ENCODE measurements around the gene NUDT4.

The NUDT4 gene
- total RNA-seq, result 13.1 to 35.4 (median 29.5) reads per million in 17 experiments

DNA sequence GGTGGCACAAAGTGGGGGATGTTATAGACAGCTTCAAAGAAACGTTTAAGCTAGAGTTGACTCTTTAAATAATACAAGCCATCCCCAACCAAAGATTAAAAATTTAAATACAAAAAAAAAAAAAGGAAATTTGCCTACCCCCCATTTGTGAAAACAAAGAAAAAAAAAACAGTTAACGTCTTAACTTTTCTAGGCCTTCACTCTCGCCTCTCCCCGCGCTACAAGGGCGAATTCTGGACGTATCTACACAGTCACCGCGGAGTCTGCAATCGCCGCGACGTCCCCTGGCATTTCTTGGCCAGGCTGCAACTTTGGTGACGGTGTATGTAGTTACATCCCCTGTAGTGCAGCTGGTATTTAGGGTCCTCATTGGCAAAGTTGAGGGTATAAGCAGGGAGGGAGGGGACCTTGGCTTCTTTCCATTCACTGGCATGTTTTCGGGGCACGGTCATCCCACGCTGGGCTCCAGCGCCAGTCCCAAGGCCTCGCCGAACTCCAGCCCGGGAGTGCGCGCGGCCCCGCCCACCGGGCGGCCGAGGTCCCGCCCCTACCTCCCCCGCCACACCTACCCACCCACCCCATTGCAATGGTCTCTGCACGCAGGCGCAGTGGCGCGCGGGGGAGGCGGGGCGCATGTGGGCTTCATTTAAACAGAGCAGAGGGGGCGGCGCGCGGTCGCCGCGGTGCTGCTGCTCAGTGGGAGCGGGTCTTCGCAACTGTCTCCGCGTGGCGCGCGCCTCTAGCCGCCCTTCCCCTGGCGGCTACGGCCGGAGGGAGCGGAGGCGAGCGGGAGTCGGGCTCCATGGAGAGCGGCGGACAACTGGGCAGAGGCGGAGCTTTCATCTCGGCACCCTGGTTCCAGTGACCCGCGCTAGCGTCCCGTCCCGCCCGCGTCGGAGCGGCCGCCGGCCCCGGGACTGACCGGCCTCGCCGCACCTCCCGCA, at the start of gene NUDT4:
Gene NUDT4 (plus strand): TSS at position 674 of the 944 bp plus-strand sequence. CDS start 398 bp downstream, outside the sequence.
- peak; percentile 89 to 98 (median 96) for DNase-seq

- no peak for DNase-seq
Measured at GRCh38 chr12:93333054-93333453, 44.7 kb upstream of the NUDT4 start.

DNA sequence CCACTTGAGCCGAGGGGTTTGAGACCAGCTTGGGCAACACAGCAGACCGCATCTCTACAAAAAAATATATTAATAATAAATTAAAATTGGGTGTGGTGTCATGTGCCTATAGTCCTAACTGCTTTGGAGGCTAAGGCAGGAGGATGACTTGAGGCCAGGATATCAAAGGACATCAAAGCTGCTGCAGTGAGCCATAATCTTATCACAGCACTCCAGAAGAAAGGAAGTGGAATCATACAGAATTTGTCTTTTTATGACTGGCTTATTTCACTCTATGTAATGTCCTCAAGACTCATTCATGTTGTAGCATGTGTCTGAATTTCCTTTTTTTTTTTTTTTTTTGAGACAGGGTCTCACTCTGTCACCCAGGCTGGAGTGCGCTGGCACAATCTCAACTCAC, 43.9 kb upstream of the NUDT4 start:
- no peak for DNase-seq

GRCh38 chr12:93335603-93336162, 42.0 kb upstream of the NUDT4 start:
- no peak for DNase-seq

DNA sequence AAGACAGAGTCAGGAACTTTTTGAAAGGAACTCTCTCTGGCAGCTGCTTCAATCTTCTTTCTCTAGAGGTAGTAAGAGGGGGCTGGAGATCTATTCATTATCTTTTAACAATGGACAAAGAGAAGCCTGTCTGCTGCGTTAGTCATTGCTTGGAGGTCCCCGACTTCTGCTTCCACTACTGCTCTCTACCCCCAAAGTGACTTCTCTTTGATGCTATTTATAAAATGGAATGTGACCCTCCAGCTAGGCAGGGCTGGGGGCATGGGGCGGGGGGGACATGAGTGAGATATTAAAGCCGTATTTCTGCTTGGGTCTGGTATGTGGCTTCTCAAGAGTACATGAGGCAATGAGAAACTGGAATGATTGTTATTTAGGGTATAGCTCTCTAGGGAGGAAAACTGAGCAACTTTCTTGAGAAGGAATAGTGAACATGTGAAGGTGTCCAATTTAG, 41.4 kb upstream of the NUDT4 start:
- DNase-seq, result peak in 1 of 4 experiments; percentile 4

GRCh38 chr12:93338598-93338997, 39.1 kb upstream of the NUDT4 start:
- DNase-seq, result no peak

DNA sequence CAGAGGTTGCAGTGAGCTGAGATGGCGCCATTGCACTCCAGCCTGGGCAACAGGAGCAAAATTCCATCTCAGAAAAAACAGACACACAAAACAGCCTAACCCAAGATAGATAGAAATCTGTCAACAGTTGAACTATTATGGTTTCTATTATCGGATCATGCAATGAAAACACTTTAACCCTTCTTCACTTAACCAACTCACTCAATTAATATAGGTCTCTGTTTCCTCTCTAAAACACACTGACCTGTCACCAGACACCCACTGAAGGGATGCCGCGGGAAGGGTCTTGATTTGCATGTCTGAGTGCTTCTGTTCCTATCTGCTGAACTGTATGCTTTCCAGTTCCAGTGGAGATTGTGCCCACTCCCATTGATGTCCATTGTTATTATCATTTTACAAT, 38.0 kb upstream of the NUDT4 start:
- DNase-seq, result no peak

DNA sequence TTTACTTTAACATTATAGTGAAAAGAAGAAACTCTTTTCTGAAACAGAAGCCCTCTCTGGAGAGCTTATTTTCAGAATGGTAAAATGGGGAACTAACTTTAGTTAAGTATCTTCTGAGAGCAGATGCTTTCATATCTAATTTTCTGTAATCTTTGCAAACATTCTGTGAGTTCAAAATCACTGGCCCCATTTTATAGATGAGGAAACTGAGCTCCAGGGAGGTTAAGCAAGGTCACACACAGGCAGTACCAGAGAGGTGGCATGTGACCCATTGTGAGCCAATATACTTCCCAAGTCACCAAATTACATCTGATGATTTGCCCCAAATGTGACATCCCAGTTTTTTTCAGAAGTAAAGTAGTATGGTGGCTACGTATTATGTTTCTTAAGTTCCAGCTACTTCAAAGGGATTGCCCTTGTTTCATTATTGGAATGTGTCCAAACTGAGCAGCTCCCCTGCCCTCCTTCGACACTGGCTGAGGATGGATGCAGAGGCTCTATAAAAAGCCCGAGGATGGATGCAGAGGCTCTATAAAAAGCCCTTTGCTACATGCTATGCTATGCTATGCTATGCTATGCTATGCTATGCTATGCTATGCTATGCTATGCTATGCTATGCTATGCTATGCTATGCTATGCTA, 36.2 kb upstream of the NUDT4 start:
- no peak for DNase-seq

DNA sequence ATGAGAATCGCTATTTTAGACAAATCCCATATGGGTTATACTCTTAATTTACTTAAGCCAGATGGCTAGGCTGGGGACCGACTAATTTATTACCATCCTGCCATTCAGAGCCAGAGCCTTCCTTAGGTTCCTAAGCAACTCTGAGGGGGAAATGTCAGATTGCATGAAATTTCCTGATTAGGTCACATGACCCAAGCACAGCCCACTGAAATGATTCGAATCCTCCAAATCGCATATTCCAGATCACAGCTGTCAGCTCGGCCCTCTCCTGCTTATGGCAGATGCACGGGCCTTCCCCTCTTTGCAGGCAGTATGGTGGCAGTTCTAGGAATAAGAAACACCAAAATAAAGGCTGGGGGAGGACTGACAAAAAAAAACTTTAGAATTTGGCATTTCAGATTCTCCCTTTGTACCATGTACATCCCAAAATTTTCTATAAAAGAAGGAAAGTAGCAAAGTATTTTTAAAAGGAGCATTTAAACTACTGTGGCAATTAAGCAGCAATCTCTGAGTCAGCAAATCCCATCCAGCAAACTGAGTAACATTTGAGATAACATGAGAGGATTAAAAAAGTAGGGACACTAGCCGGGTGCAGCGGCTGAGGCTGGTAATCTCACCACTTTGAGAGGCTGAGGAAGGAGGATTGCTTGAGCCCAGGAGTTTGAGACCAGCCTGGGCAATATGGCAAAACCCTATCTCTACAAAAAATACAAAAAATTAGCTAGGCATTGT, 30.5 kb upstream of the NUDT4 start:
- no peak for DNase-seq

GRCh38 chr12:93348575-93349435, 28.9 kb upstream of the NUDT4 start:
- DNase-seq, result no peak

DNA sequence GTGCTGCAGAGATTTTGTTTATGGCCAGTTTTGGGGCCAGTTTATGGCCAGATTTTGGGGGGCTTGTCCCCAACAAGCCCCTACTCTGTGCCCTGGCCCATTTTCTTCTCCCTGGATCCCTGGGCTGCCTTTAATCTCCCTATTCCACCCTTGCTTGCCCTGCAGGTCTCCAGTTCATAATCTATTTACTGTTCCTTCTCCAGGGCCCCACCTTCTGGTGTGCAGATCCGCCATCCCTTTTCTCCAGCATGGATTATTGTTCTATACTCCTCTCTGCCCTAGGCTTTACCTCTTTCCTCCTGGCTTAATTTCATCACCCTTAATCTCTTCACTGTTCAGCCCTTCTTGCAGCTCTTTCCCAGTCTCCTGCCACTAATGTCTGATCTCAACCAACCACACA, 26.0 kb upstream of the NUDT4 start:
- DNase-seq, result no peak

DNA sequence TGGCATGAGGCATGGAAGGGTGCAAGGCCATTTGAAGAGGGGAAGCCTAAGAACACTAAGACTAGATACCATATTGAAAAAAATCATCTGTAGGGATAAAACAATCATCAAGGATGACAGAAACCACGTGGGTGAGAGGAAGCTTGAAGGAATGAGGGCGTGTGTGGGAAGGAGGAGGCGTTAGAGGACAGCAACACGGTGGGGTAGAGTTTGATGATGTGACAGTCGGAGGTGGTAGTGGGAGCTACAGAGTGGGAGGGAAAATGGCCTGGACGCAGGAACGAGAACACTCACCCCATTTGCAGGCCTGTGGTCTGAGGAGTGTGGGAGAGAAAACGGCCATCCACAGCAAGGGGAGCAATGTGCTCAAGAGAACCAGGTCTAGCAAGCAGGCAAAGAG, 25.4 kb upstream of the NUDT4 start:
- no peak for DNase-seq

DNA sequence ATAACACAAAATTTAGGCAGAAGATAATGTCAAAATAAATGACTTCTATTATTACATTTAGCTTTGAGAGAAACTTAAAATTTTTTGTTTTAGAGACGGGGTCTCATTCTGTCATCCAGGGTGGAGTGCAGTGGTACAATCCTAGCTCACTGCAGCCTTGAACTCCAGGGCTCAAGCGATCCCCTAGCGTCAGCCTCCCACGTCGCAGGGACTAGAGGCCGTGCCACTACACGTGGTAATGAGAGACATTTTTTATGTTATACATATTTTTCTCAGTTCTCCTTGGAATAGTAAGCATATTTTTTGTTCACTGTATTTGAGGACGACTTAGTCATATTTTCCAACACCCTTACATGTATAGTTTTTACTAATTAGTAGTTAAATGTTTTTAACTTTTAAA, 21.5 kb upstream of the NUDT4 start:
- no peak for DNase-seq

DNA sequence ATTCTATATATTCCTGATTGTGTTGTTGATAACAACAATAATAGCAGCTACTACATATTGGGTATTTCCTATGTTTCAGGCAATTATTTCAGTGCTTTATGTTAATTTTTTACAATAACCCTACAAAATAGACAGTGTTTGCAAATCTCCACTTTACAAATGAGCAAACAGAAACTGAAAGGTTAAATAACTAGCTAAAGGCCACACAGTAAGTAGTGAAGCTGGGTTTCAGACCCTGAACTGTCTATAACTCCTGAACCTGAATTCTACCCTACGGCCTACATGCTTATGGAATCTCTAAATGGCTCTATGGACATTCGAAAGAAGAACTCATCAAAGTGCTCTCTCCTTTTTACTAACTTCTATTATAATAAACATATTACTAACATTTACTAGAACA, 19.7 kb upstream of the NUDT4 start:
- DNase-seq, result no peak

GRCh38 chr12:93358821-93359220, 18.9 kb upstream of the NUDT4 start:
- no peak for DNase-seq

DNA sequence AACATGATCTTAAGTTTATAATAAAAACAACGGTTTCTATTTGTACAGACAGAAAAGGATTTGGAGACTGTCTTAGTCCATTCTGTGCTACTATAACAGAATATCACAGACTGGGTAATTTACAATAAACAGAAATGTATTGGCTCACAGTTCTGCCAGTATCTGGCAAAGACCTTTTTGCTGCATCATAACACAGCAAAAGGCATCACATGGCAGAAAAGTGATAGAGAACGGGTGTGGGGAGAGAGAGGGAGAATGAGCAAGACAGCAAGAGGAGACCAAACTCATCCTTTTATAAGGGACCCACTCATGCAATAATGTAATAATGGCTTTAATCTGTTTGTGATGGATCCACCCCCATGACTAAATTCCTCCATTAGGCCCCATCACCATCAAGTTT, 17.0 kb upstream of the NUDT4 start:
- DNase-seq, result no peak

DNA sequence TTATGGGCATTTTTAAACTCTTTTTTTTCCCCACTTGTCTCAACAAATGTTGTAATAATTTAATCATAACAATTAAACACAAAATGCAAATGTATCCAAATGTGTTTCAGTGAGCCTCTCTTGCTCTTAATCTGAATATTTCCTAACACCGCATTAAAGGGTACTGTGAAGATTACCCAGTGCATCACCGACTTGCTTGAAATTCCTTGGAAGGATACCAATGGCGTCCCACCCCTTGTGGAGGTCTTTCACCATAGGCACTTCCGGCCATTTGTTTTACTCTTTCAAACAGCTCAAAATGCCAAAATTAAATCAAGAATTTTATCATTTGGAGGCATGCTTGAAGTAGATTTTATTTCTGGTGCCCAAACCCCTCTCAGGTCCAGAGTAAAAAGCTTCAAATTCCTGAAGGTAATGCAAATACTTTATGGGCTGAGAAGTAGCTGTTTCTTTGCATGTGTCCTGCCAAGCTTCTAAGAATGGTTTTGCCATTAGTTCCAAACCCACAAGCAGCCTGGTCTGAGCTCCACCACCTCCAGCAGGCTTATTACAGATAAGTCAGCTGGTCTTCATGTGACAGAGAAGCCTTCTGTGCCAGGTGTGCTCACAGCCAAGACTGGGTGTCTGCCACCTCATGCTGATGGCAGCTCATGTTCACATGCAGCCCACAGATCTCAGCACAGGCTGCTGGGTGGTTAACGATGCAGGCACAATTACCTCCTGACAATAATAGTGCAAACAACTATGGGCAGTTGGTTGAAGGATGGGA, 16.4 kb upstream of the NUDT4 start:
- DNase-seq, result no peak

DNA sequence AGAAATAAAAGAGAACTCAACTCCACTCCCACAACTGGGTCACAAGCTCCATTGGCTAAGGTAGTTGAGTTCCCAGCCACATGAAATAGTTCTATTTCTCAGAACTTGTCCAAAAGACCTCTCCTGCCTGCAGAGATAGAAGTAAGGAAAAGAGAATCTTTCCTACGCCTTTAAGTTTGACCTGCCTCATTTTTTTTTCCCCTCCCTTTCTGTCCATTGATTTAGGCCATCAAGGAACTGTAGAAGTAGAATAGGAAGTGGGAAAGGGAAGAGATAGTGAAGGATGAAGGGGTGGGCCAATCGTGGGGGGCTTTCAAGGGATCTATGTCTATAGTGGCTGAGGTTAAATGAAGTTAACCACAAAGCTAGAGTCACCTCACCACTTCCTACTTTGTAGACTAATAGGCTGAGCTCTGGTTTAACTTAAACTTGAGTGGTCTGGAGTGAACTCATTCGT, 13.9 kb upstream of the NUDT4 start:
- peak; percentile 17 to 56 (median 45) for DNase-seq

DNA sequence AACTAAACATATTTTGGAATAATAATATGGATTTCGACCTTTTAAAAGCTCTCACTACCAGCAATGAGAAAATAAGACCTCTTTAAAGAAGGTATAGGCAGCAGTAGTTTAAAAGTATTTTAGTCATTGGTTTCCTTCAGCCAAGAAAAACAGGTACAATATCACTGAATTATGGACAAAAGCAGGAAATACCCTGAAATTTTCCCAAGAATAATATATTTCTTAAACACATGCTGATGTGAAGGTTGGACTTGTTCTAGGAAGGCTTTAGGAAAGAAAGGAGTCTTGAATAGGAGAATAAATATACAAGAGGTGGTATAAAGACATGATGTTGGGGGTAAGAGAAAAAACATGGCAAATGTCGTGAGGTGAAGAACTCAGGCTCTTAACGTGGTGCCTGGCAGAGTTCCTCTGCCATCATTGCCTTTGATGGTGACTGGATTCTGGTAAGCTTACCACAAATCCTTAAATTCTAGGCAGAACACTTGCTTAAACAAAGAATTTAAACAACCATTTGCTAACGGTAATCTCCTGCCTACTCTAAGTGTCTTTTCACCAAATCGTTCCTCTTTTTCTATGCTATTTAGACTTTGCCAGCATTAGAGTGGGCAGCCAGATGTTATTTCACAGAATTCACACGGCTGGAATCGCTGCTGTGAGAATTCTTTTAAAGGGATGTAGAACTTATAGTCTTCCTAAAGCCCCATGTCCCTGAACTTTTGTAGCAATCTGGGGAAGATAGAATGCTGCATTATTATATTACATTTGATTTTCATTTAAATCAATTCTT, 11.9 kb upstream of the NUDT4 start:
- DNase-seq, result peak in 3 of 4 experiments; percentile 33 to 57 (median 53)

DNA sequence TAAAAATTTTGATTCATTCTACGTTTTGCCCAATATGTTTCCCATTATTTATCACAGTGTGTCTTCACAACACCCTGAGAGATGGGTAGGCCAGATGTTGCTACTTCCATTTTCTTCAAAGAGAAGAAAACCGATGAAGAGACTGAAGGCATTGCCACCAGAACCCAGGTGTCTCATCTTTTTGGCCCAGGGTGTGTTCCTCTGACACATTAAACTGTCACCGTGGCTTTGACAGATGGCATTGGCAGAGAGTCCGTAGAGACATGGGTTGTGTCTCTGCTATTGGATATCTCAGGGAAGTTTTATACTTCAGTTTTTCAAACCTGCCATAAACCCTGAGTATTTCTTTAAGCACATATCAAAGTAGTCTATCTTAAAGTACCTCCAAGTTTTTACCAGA, 11.3 kb upstream of the NUDT4 start:
- no peak for DNase-seq

Data from suppressor macrophage (primary cell).